HUES48 (cell line): ENCODE measurements around the gene ABLIM2.

Experiments
- H3K27ac ChIP-seq: one replicate; pipeline ENCODE4 v1.7.0; 2013; ENCODE audit warnings: low read depth, low read length, inconsistent platforms
- H3K27me3 ChIP-seq: 2 replicates; pipeline ENCODE4 v1.6.1; 2013; ENCODE audit warnings: mild to moderate bottlenecking, low read length; ENCODE audit not compliant: control insufficient read depth, insufficient read depth
- H3K36me3 ChIP-seq: 2 replicates; pipeline ENCODE4 v1.6.1; 2013; ENCODE audit warnings: low read length; ENCODE audit not compliant: control insufficient read depth, insufficient read depth
- H3K4me1 ChIP-seq: 2 replicates; pipeline ENCODE4 v1.6.1; 2013; ENCODE audit warnings: mild to moderate bottlenecking, low read length; ENCODE audit not compliant: control insufficient read depth, insufficient read depth
- H3K4me3 ChIP-seq: 2 replicates; pipeline ENCODE4 v1.5.1; 2013; ENCODE audit warnings: mild to moderate bottlenecking, low read depth, low read length
- H3K9ac ChIP-seq: 2 replicates; pipeline ENCODE4 v1.6.1; 2013; ENCODE audit warnings: mild to moderate bottlenecking, low read depth, low read length, moderate library complexity
- H3K9me3 ChIP-seq: 2 replicates; pipeline ENCODE4 v1.6.1; 2013; ENCODE audit warnings: low read length; ENCODE audit not compliant: control insufficient read depth, insufficient read depth

The ABLIM2 gene

GRCh38 chr4:8125526-8126056 lies 33.0 kb downstream of the ABLIM2 start:
- no peak overlapping the region for H3K27ac ChIP-seq
- peaks cover 11% of the 10 kb centered on the region for H3K4me1 ChIP-seq
- H3K27me3 ChIP-seq, result no peaks in the 10 kb centered on the region
- no peaks in the 10 kb centered on the region for H3K36me3 ChIP-seq
- no peak overlapping the region for H3K4me3 ChIP-seq
- no peaks in the 10 kb centered on the region for H3K9me3 ChIP-seq
- H3K9ac ChIP-seq, result no peak overlapping the region

GRCh38 chr4:8123870-8124269 lies 34.7 kb downstream of the ABLIM2 start:
- H3K27ac ChIP-seq, result no peak overlapping the region
- peaks cover 11% of the 10 kb centered on the region for H3K4me1 ChIP-seq
- no peaks in the 10 kb centered on the region for H3K27me3 ChIP-seq
- no peaks in the 10 kb centered on the region for H3K36me3 ChIP-seq
- no peak overlapping the region for H3K9ac ChIP-seq
- no peak overlapping the region for H3K4me3 ChIP-seq
- H3K9me3 ChIP-seq, result no peaks in the 10 kb centered on the region

GRCh38 chr4:8123389-8123788 lies 35.2 kb downstream of the ABLIM2 start:
- Histone ChIP-seq H3K4me3 (no peak overlapping the region), H3K4me1 (peaks cover 6% of the 10 kb centered on the region), H3K9me3 (no peaks in the 10 kb centered on the region), H3K27me3 (no peaks in the 10 kb centered on the region), H3K9ac (no peak overlapping the region), H3K36me3 (no peaks in the 10 kb centered on the region), H3K27ac (no peak overlapping the region)

DNA sequence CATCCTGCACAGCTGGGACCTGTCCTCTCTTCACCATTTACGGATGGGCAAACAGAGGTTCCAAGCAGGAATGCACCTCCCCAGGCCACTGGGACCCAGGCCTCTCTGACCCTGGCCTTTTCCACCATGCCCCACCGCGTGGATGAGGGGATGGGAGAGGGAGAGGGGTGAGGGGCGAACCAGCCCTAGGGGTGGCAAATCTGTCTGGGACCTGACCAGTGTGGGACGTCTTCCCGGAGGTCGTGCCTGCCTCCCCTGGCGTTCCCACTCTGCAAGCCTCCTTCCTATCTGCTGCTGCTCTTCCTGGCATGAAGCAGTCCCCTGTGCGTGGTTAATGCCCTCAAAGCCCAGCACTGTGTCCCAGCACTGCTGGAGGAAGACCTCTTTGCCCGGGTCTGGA lies 35.9 kb downstream of the ABLIM2 start:
- Histone ChIP-seq H3K4me1 (peaks cover under 1% of the 10 kb centered on the region; the same call in 1 of the 2 replicates), H3K27ac (no peak overlapping the region), H3K4me3 (no peak overlapping the region), H3K36me3 (no peaks in the 10 kb centered on the region), H3K9me3 (no peaks in the 10 kb centered on the region), H3K27me3 (no peaks in the 10 kb centered on the region), H3K9ac (no peak overlapping the region)

GRCh38 chr4:8121292-8122015 lies 37.2 kb downstream of the ABLIM2 start:
- H3K4me1 ChIP-seq, result no peaks in the 10 kb centered on the region
- no peak overlapping the region for H3K27ac ChIP-seq
- no peak overlapping the region for H3K4me3 ChIP-seq
- H3K9me3 ChIP-seq, result no peaks in the 10 kb centered on the region
- no peak overlapping the region for H3K9ac ChIP-seq
- H3K27me3 ChIP-seq, result no peaks in the 10 kb centered on the region
- no peaks in the 10 kb centered on the region for H3K36me3 ChIP-seq

DNA sequence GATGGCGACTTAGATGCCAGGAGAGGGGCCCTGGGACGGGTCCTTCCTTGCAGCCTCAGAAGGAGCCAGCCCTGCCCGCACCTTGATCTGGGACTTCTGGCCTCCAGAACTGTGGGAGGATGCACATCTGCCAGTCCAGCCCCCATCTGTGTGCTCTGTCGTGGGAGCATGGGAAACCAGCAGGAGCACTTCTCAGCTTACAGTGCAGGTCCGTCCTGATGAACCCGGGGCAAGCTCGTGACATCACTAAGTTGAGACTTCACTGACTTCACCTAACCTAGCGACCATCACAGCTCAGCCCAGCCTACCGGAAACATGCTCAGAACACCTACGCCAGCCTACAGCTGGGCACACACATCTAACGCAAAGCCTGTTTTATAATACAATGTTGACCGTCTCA lies 38.1 kb downstream of the ABLIM2 start:
- H3K36me3 ChIP-seq, result no peaks in the 10 kb centered on the region

GRCh38 chr4:8119877-8120276 lies 38.7 kb downstream of the ABLIM2 start:
- no peaks in the 10 kb centered on the region for H3K27me3 ChIP-seq
- H3K9me3 ChIP-seq, result no peaks in the 10 kb centered on the region
- no peaks in the 10 kb centered on the region for H3K4me1 ChIP-seq
- no peaks in the 10 kb centered on the region for H3K36me3 ChIP-seq
- H3K27ac ChIP-seq, result no peak overlapping the region
- H3K4me3 ChIP-seq, result no peak overlapping the region
- no peak overlapping the region for H3K9ac ChIP-seq

More for the DNA sequence above, 38.1 kb downstream of the ABLIM2 start:
- H3K27ac ChIP-seq, result no peak overlapping the region
- H3K4me1 ChIP-seq, result no peaks in the 10 kb centered on the region
- no peak overlapping the region for H3K9ac ChIP-seq
- no peaks in the 10 kb centered on the region for H3K9me3 ChIP-seq
- H3K4me3 ChIP-seq, result no peak overlapping the region
- H3K27me3 ChIP-seq, result no peaks in the 10 kb centered on the region

DNA sequence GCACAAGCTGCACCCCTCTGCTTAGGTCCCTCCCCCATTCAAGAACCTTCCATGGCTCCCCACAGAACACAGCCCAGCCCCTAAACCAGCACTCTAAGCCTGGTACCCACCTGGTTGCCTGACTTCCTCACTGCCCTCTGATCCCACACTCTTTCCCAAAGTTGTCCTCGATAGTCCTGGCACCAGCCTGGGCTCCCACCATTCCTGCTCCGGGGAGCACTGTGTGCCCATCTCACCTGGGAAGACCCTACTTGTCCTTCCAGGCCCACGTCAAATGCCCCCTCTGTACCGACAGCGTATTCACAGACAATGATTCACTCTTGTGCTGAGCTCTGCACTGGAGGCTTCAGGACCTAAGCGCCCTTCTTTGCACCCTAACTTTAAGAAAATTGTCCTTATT lies 40.1 kb downstream of the ABLIM2 start:
- no peak overlapping the region for H3K4me3 ChIP-seq
- no peaks in the 10 kb centered on the region for H3K36me3 ChIP-seq
- H3K27me3 ChIP-seq, result no peaks in the 10 kb centered on the region
- no peak overlapping the region for H3K27ac ChIP-seq
- no peak overlapping the region for H3K9ac ChIP-seq
- H3K9me3 ChIP-seq, result no peaks in the 10 kb centered on the region
- H3K4me1 ChIP-seq, result no peaks in the 10 kb centered on the region

GRCh38 chr4:8118035-8118434 lies 40.6 kb downstream of the ABLIM2 start:
- no peak overlapping the region for H3K4me3 ChIP-seq
- H3K36me3 ChIP-seq, result no peaks in the 10 kb centered on the region
- H3K27me3 ChIP-seq, result no peaks in the 10 kb centered on the region
- H3K27ac ChIP-seq, result no peak overlapping the region
- no peaks in the 10 kb centered on the region for H3K4me1 ChIP-seq
- H3K9me3 ChIP-seq, result no peaks in the 10 kb centered on the region
- H3K9ac ChIP-seq, result no peak overlapping the region

- no peaks in the 10 kb centered on the region for H3K27me3 ChIP-seq
- no peaks in the 10 kb centered on the region for H3K36me3 ChIP-seq
- H3K4me1 ChIP-seq, result no peaks in the 10 kb centered on the region; the same call in 1 of the 2 replicates
- no peaks in the 10 kb centered on the region for H3K9me3 ChIP-seq
- H3K9ac ChIP-seq, result no peak overlapping the region
- no peak overlapping the region for H3K27ac ChIP-seq
- no peak overlapping the region for H3K4me3 ChIP-seq
Observed at GRCh38 chr4:8117278-8117682, 41.3 kb downstream of the ABLIM2 start.

DNA sequence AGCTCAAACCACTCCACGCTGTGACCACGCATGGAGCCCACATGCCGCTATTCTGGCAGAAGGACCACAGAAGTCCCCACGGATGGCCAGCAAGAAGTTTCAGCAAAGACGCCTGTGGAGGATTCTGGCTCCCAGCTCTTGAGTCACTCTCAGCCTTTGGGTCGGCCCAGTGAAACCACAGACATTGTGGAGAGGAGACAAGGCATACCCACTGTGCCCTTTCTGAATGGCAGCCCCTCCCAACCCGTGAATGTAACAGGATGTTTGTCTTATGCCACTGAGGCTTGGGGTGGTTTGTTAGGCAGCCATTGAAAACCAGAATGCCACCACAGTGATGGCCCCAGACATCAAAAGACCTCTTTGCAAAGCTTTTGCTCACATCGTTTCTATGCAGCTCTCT lies 42.7 kb downstream of the ABLIM2 start:
- no peak overlapping the region for H3K27ac ChIP-seq
- no peaks in the 10 kb centered on the region for H3K9me3 ChIP-seq
- H3K36me3 ChIP-seq, result no peaks in the 10 kb centered on the region
- H3K4me3 ChIP-seq, result no peak overlapping the region
- no peaks in the 10 kb centered on the region for H3K27me3 ChIP-seq
- peaks cover 5% of the 10 kb centered on the region for H3K4me1 ChIP-seq
- H3K9ac ChIP-seq, result no peak overlapping the region
